T-helper 1 cell treated with Interleukin-12 subunit alpha and Interleukin-12 subunit beta and Interleukin-4 antibody, amounts not matched to agents 30 ng/mL and 1 ng/mL, for 36 hours (primary cell): ENCODE measurements around the gene ACOD1. TPM values are rescaled to one million over a fixed set of nuclear protein-coding genes. Genes with fewer than 3 reads are reported as not detected.
"Not testable (repeated sequence)": the region's sequence is repeated elsewhere in the genome, so short reads cannot be mapped to it uniquely, and the experiment has no call there.

Experiments used
- intact Hi-C: fragments of 100-400 bp; cut with micrococcal nuclease; formaldehyde crosslinking; loops from one replicate; pipeline ENCODE4 v1.15.1; 2024
- total RNA-seq: library from RNA; stranded (reverse); gene quantifications from 2 replicates; pipeline ENCODE4 v1.2.3, GENCODE V29; 2022

The ACOD1 gene
- total RNA-seq, result not detected in 2 replicates

DNA sequence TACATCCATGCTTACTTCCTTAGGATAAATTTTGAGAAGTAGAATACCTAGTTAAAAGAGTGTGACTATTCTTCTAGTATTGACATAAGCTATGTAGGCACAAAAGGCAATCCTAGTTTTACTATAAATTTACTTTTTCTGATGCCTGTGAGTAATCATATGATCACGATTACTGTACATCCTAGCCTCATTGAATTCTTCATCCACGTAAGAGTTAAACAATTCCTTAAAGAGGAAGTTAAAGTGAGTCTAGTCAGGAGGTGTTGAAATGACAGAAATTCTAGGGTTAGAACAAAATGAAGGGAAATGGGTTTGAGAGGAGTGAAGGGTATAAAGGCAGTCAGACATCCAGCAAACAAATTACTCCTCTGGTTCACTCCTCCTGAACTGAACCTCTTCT lies at the start of gene ACOD1:
Gene ACOD1, plus strand, starts transcription at position 363 of the 400 bp plus-strand sequence. CDS start 48 bp downstream, outside the sequence.
- intact Hi-C loops, result no loop called here

- intact Hi-C loops, result not testable (repeated sequence)
Measured at GRCh38 chr13:76899066-76899465, 49.2 kb upstream of the ACOD1 start.

DNA sequence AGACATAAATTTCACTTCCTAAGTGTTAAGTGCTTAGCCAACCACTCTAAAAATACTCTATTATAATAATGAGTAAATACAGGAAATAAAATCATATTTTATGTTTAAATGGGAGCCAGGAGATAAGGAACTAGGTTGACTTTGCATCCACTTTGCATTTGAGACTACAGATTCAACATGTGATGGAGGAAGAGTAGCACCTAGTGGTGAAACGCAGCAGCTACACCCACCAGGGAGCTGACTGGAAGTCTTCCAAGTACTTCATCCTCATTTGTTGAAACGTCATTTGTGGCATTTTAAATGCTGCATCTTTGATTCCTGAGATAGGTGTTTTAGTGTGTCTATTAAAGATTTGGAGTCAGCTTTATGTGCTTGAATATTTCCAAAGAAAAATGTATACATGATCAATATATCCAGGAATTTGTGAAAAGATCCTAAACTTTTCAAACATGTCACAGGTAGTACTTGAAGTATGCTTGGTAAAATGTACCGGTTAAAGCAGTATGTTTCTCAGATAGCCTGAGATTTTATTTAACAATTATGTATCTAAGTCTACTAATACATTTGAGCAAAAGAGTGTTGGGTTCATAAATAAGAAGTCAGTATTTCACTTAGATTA lies 44.7 kb upstream of the ACOD1 start:
- intact Hi-C loops, result loop anchor here (1.0 kb wide), 7 partner anchors 17 to 1208 kb away; partner anchors contain the start of gene KCTD12

DNA sequence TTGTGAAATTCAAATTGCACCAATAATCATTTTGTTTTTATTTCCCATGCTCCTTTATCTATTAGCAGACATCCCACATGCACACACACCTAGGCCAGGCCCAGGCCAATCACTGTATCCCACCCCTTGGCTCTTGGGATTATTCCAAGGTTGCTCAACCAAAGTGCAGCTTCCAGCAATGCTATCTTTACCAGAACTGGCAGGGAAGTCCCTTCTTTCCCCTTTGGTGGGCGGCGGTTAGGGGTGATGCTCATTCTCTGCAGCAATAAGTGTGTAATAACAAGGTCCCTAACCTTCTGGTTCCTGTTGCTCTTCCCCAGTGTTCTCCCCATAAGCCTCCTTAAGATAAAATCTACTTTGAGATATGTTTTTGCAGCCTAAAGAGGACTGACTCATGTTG lies 43.8 kb upstream of the ACOD1 start:
- intact Hi-C loops, result no loop called here

DNA sequence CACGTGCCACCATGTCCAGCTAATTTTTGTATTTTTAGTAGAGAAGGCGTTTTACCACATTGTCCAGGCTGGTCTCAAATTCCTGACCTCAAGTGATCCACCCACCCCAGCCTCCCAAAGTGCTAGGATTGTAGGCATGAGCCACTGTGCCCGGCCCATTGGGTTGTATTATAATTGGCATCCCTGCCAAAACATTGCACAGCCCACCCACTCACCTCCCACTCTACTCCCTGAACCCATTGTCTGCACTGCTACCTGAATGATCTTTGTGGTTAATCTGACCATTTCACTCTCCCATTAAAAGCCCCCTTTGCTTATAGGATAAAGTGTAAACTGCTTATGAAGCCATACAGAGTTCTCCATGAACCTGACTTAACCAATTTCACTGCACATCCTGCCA lies 35.8 kb upstream of the ACOD1 start:
- intact Hi-C loops, result no loop called here

- intact Hi-C loops, result no loop called here
Measured at GRCh38 chr13:76913898-76914297, 34.4 kb upstream of the ACOD1 start.

DNA sequence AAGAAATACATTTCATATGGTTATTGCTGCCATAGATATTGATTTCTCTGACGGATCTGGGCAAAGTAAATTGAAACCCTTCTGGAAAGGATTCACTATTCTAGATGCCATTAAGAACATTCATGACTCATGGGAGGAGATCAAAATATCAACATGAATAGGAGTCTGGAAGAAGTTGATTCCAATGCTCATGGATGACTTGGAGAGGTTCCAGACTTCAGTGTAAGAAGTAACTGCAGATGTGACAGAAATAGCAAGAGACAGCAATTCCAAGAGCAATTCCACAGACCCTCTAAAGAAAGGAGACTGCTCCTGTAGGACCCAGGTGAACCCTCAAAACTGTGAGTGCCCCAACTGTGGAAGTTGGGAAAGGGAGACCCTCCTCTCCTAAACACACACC lies 31.2 kb upstream of the ACOD1 start:
- intact Hi-C loops, result no loop called here

GRCh38 chr13:76917755-76918481 lies 30.4 kb upstream of the ACOD1 start:
- intact Hi-C loops, result not testable (repeated sequence)

- intact Hi-C loops, result no loop called here
Measured at GRCh38 chr13:76921516-76921915, 26.8 kb upstream of the ACOD1 start.

- intact Hi-C loops, result no loop called here
Measured at GRCh38 chr13:76925115-76925514, 23.2 kb upstream of the ACOD1 start.

GRCh38 chr13:76927955-76928354 lies 20.4 kb upstream of the ACOD1 start:
- intact Hi-C loops, result no loop called here

GRCh38 chr13:76928456-76928855 lies 19.9 kb upstream of the ACOD1 start:
- intact Hi-C loops, result no loop called here

GRCh38 chr13:76929320-76929719 lies 19.0 kb upstream of the ACOD1 start:
- intact Hi-C loops, result no loop called here

GRCh38 chr13:76929851-76930374 lies 18.4 kb upstream of the ACOD1 start:
- intact Hi-C loops, result no loop called here

- intact Hi-C loops, result no loop called here
Measured at GRCh38 chr13:76932076-76932475, 16.2 kb upstream of the ACOD1 start.

- intact Hi-C loops, result no loop called here
Measured at GRCh38 chr13:76934671-76935070, 13.6 kb upstream of the ACOD1 start.

DNA sequence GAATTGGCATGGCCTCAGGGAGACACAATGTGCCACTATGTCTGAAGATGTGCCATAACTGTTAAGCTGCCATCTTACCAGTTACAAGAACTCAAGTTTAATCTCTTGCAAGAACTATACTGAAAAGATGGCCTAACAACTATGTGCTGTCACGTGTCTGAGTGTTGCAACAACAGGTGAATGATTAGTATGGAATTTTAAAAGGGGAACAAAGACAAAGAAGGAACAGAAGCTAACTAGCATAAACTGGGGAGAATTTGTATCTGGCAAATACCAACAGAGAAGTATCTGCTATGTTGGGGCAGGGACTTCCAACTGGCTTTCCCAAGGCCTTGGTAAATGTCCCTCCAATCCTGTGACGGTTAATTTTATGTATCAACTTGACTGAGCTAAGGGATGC lies 11.5 kb upstream of the ACOD1 start:
- intact Hi-C loops, result no loop called here

GRCh38 chr13:76937281-76937820 lies 11.0 kb upstream of the ACOD1 start:
- intact Hi-C loops, result no loop called here

- intact Hi-C loops, result no loop called here
Measured at GRCh38 chr13:76939215-76939614, 9.1 kb upstream of the ACOD1 start.

- intact Hi-C loops, result no loop called here
Measured at GRCh38 chr13:76942363-76942762, 5.9 kb upstream of the ACOD1 start.

GRCh38 chr13:76943646-76944045 lies 4.7 kb upstream of the ACOD1 start:
- intact Hi-C loops, result no loop called here

GRCh38 chr13:76944456-76944855 lies 3.9 kb upstream of the ACOD1 start:
- intact Hi-C loops, result no loop called here
